IMR-90 (cell line): ENCODE measurements around the gene NNAT. TPM values are rescaled to one million over a fixed set of nuclear protein-coding genes. Genes with fewer than 3 reads are reported as not detected.

ENCODE experiments used
- ATAC-seq: fragments of 200-7000 bp; cut with Tn5 transposase; 2 replicates; pipeline ENCODE4 v1.9.1; 2020; ENCODE audit warnings: low read depth, mild to moderate bottlenecking, moderate library complexity
- BruUV-seq: library from RNA; stranded (reverse); fragments of 400-500 nt; replicated peaks from 2 replicates; lab custom pipeline; 2021; lab: Mats Ljungman, UMichigan
- CTCF ChIA-PET: fragments of 300-600 bp; formaldehyde crosslinking; extraction: SDS; loops from one replicate; lab custom pipeline; 2021; ENCODE audit warnings: antibody characterized with exemption; lab: Yijun Ruan, JAX
- POLR2A ChIA-PET: fragments of 300-600 bp; sonication (Branson Sonifier 250); formaldehyde crosslinking; loops from one replicate; lab custom pipeline; 2022; ENCODE audit warnings: antibody characterized with exemption; ENCODE audit not compliant: unreplicated experiment; lab: Charles Lee
- DNase-seq: peaks from one replicate; pipeline ENCODE4 v3.0.0; 2013
- H2AFZ ChIP-seq: replicated peaks from 2 replicates; pipeline ENCODE3; 2013; ENCODE audit warnings: low read length, mild to moderate bottlenecking; ENCODE audit not compliant: poor library complexity
- H2AK5ac ChIP-seq: 2 replicates; pipeline ENCODE4 v1.6.1; 2013; ENCODE audit warnings: low read depth, low read length, inconsistent platforms
- H2AK9ac ChIP-seq: replicated peaks from 2 replicates; pipeline ENCODE3; 2013; ENCODE audit warnings: mild to moderate bottlenecking, low read depth, low read length, moderate library complexity; ENCODE audit not compliant: poor library complexity
- H2BK120ac ChIP-seq: 2 replicates; pipeline ENCODE4 v1.6.1; 2013; ENCODE audit warnings: low read depth, low read length, inconsistent platforms
- H2BK15ac ChIP-seq: 3 replicates; pipeline ENCODE4 v1.6.1; 2013; ENCODE audit warnings: low read depth, low read length, inconsistent platforms
- H2BK20ac ChIP-seq: 2 replicates; pipeline ENCODE4 v1.6.1; 2013; ENCODE audit warnings: low read depth, mild to moderate bottlenecking, inconsistent platforms, low read length, moderate library complexity
- H2BK5ac ChIP-seq: 2 replicates; pipeline ENCODE4 v1.6.1; 2013; ENCODE audit warnings: mild to moderate bottlenecking, low read depth, low read length, inconsistent platforms; ENCODE audit not compliant: poor library complexity, severe bottlenecking
- H3K14ac ChIP-seq: replicated peaks from 2 replicates; pipeline ENCODE4 v1.6.1; 2013; ENCODE audit warnings: low read depth, low read length, inconsistent platforms
- H3K18ac ChIP-seq: 2 replicates; pipeline ENCODE4 v1.6.1; 2013; ENCODE audit warnings: low read depth, low read length, control low read depth
- H3K23ac ChIP-seq: 2 replicates; pipeline ENCODE4 v1.6.1; 2013; ENCODE audit warnings: low read depth, low read length, inconsistent platforms
- H3K27ac ChIP-seq: 2 replicates; pipeline ENCODE4 v1.5.1; 2013; ENCODE audit warnings: mild to moderate bottlenecking, control low read depth, low read length; ENCODE audit not compliant: insufficient read depth
- H3K27me3 ChIP-seq: 2 replicates; pipeline ENCODE4 v1.6.1; 2013; ENCODE audit warnings: low read length; ENCODE audit not compliant: control insufficient read depth, insufficient read depth
- H3K36me3 ChIP-seq: 2 replicates; pipeline ENCODE4 v1.6.1; 2013; ENCODE audit warnings: low read length, mixed read lengths; ENCODE audit not compliant: control insufficient read depth, insufficient read depth
- H3K4ac ChIP-seq: 2 replicates; pipeline ENCODE4 v1.6.1; 2013; ENCODE audit warnings: low read depth, low read length, inconsistent platforms
- H3K4me1 ChIP-seq: 2 replicates; pipeline ENCODE4 v1.6.1; 2013; ENCODE audit warnings: low read length, mixed read lengths; ENCODE audit not compliant: control insufficient read depth, insufficient read depth
- H3K4me2 ChIP-seq: 2 replicates; pipeline ENCODE4 v1.6.1; 2013; ENCODE audit warnings: low read depth, mild to moderate bottlenecking, control low read depth, low read length, moderate library complexity
- H3K4me3 ChIP-seq: 2 replicates; pipeline ENCODE4 v1.5.1; 2013; ENCODE audit warnings: low read depth, mild to moderate bottlenecking, control low read depth, low read length, moderate library complexity; ENCODE audit not compliant: insufficient read depth
- H3K56ac ChIP-seq: 2 replicates; pipeline ENCODE4 v1.6.1; 2013; ENCODE audit warnings: low read length, inconsistent platforms; ENCODE audit not compliant: insufficient read depth; ENCODE audit errors: extremely low read depth
- H3K79me1 ChIP-seq, 2 experiments: 2 replicates each; pipeline ENCODE4 v1.6.1; 2013; ENCODE audit warnings: low read length in 2 of 2, inconsistent platforms in 1 of 2, low read depth in 1 of 2
- H3K9ac ChIP-seq: 2 replicates; pipeline ENCODE4 v1.6.1; 2013; ENCODE audit warnings: low read depth, low read length, control low read depth
- H3K9me1 ChIP-seq: 2 replicates; pipeline ENCODE4 v1.6.1; 2013; ENCODE audit warnings: low read length, inconsistent platforms; ENCODE audit not compliant: insufficient read depth
- H3K9me3 ChIP-seq: 2 replicates; pipeline ENCODE4 v1.6.1; 2013; ENCODE audit warnings: low read length; ENCODE audit not compliant: control insufficient read depth, insufficient read depth
- H4K20me1 ChIP-seq: 2 replicates; pipeline ENCODE4 v1.6.1; 2013; ENCODE audit warnings: low read length, inconsistent platforms; ENCODE audit not compliant: insufficient read depth
- H4K5ac ChIP-seq: 2 replicates; pipeline ENCODE4 v1.6.1; 2013; ENCODE audit warnings: mild to moderate bottlenecking, low read depth, low read length, control low read depth
- H4K8ac ChIP-seq, 2 experiments: 2 replicates each; pipeline ENCODE4 v1.6.1; 2013; ENCODE audit warnings: low read depth in 2 of 2, low read length in 2 of 2, control low read depth in 1 of 2, inconsistent platforms in 1 of 2
- H4K91ac ChIP-seq: 2 replicates; pipeline ENCODE4 v1.6.1; 2013; ENCODE audit warnings: low read depth, low read length, inconsistent platforms; ENCODE audit not compliant: insufficient read depth
- BHLHE40 ChIP-seq: fragments of 150-350 bp; IDR thresholded peaks from 2 replicates; pipeline ENCODE4 v1.6.1; 2016; ENCODE audit warnings: mild to moderate bottlenecking, low read depth, low read length
- CEBPB ChIP-seq: IDR thresholded peaks from 2 replicates; pipeline ENCODE4 v1.6.1; 2012; ENCODE audit warnings: low read depth, low read length, improper control_type of control experiment
- CHD1 ChIP-seq: IDR thresholded peaks from 2 replicates; pipeline ENCODE4 v1.6.1; 2012; ENCODE audit warnings: low read depth, low read length, improper control_type of control experiment
- FOS ChIP-seq: fragments of 150-350 bp; IDR thresholded peaks from 2 replicates; pipeline ENCODE4 v1.6.1; 2016; ENCODE audit warnings: low read depth, low read length
- MAFK ChIP-seq: IDR thresholded peaks from 2 replicates; pipeline ENCODE4 v1.6.1; 2012; ENCODE audit warnings: low read depth, low read length, improper control_type of control experiment
- MAZ ChIP-seq: IDR thresholded peaks from 2 replicates; pipeline ENCODE4 v1.6.1; 2012; ENCODE audit warnings: low read depth, mild to moderate bottlenecking, low read length, improper control_type of control experiment, moderate library complexity, borderline replicate concordance
- MXI1 ChIP-seq: IDR thresholded peaks from 2 replicates; pipeline ENCODE4 v1.6.1; 2012; ENCODE audit warnings: low read depth, mild to moderate bottlenecking, low read length, moderate library complexity, borderline replicate concordance
- NFE2L2 ChIP-seq: fragments of 150-350 bp; IDR thresholded peaks from 2 replicates; pipeline ENCODE4 v1.6.1; 2016; ENCODE audit warnings: low read depth, mild to moderate bottlenecking, low read length
- POLR2A ChIP-seq: IDR thresholded peaks from 2 replicates; pipeline ENCODE4 v1.6.1; 2012; ENCODE audit warnings: mild to moderate bottlenecking, low read depth, low read length
- RAD21 ChIP-seq: IDR thresholded peaks from 2 replicates; pipeline ENCODE4 v1.6.1; 2012; ENCODE audit warnings: low read length, improper control_type of control experiment
- RCOR1 ChIP-seq: IDR thresholded peaks from 2 replicates; pipeline ENCODE4 v1.6.1; 2012; ENCODE audit warnings: mild to moderate bottlenecking, low read length, improper control_type of control experiment; ENCODE audit not compliant: insufficient replicate concordance
- RFX5 ChIP-seq: IDR thresholded peaks from 2 replicates; pipeline ENCODE4 v1.8.0; 2012; ENCODE audit warnings: low read depth, mild to moderate bottlenecking, low read length, moderate library complexity
- SMC3 ChIP-seq: fragments of 150-350 bp; IDR thresholded peaks from 2 replicates; pipeline ENCODE4 v1.6.1; 2016; ENCODE audit warnings: low read depth, mild to moderate bottlenecking, antibody characterized with exemption, low read length, moderate library complexity
- WGBS, 2 experiments: methylation state at CpG; one replicate each; pipeline versions ENCODE4 v1.1.5 to v1.1.7; 2013; ENCODE audit warnings: missing lambda C conversion rate in 2 of 2; ENCODE audit not compliant: insufficient read length in 1 of 2; ENCODE audit errors: extremely low coverage in 2 of 2; 5-methylcytosine and 5-hydroxymethylcytosine counted together
- dilution Hi-C: fragments of 300-500 bp; cut with HindIII; formaldehyde crosslinking; loops from one replicate; pipeline ENCODE4 v1.14.3; 2018; ENCODE audit warnings: low sequenced_read_pairs; ENCODE audit not compliant: unreplicated experiment
- in situ Hi-C: fragments of 300-500 bp; cut with MboI; formaldehyde crosslinking; loops from 3 replicates; pipeline ENCODE4 v1.14.3; 2019; ENCODE audit warnings: low sequenced_read_pairs, inconsistent platforms, mixed read lengths
- intact Hi-C: fragments of 100-400 bp; cut with micrococcal nuclease; formaldehyde crosslinking; loops from 2 replicates; pipeline ENCODE4 v1.10.0; 2022
- polyA plus RNA-seq, 3 experiments: library from polyadenylated mRNA; depleted of rRNA; stranded (reverse); fragments of >200 nt; gene quantifications; 2 replicates each; pipeline ENCODE4 v1.2.3, GENCODE V29; 2012; ENCODE audit warnings: low replicate concordance in 1 of 3
- total RNA-seq: library from RNA; depleted of rRNA; stranded (reverse); fragments of >200 nt; gene quantifications from 2 replicates; pipeline ENCODE4 v1.2.3, GENCODE V29; 2012
- TF ChIP-seq, protein P1 (sequence below): conservative IDR thresholded peaks from 2 replicates; pipeline ENCODE4 v1.5.1; 2012; ENCODE audit warnings: mild to moderate bottlenecking, low read depth, low read length, improper control_type of control experiment
- TF ChIP-seq, protein P2 (sequence below): fragments of 150-350 bp; IDR thresholded peaks from 2 replicates; pipeline ENCODE4 v1.6.1; 2016; ENCODE audit warnings: low read depth, mild to moderate bottlenecking, low read length, moderate library complexity, borderline replicate concordance
- TF ChIP-seq, protein P3 (sequence below): fragments of 150-350 bp; IDR thresholded peaks from 2 replicates; pipeline ENCODE4 v1.6.1; 2017; ENCODE audit warnings: mild to moderate bottlenecking, antibody characterized with exemption, low read length, low read depth

NNAT gene
- total and polyA plus RNA-seq, 2 of the 4 experiments (the other 2 are of a cell fraction), result 2.0 to 6.5 TPM

DNA sequence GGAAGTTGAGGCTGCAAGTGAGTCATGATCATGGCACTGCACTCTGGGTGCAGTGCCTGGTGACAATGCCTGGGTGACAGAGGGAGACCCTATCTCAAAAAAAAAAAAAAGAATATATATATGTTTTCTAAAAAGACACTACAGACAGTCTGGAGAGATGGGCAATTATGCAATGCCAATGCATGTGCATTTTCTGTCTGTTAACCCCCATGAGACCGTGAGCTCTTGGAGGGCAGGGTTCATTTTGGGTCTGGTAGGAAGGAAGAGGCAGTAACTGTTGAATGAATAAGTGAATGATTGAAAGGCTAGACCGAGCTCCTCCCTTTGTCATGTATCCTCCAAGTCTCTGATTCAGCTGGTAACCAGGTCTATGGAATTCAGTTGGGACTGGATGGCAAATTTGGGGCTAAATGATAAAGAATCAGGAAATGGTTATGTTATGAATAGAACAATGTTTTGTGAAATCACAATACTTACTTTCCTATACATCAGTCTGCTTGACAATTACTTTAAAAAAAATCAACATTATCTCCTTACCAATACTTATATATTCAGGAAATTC is 12.2 kb downstream of the NNAT start:
- Histone ChIP-seq H3K9me1 (no peaks in the 10 kb centered on the region), H3K4me3 (no peak overlapping the region), H2AK9ac (no peak overlapping the region), H3K4ac (no peak overlapping the region), H3K4me2 (no peak overlapping the region), H4K20me1 (no peaks in the 10 kb centered on the region), H2AK5ac (no peak overlapping the region), H3K9ac (no peak overlapping the region), H3K27ac (no peak overlapping the region), H3K9me3 (no peaks in the 10 kb centered on the region), H4K91ac (no peak overlapping the region), H3K14ac (no peak overlapping the region), H3K79me1 (peaks cover 0 to 7% of the 10 kb centered on the region in 2 experiments; a peak in 2 of 4 replicates), H3K4me1 (no peaks in the 10 kb centered on the region), H3K23ac (no peak overlapping the region), H2AFZ (no peak overlapping the region), H2BK120ac (no peak overlapping the region), H2BK5ac (no peak overlapping the region), H2BK20ac (no peak overlapping the region), H2BK15ac (no peak overlapping the region), H3K36me3 (no peaks in the 10 kb centered on the region), H4K8ac (no peak overlapping the region), H3K56ac (no peak overlapping the region), H3K27me3 (peaks cover 14% of the 10 kb centered on the region), H4K5ac (no peak overlapping the region), H3K18ac (no peak overlapping the region)
- in situ Hi-C loops, result loop anchor here (5.0 kb wide), 2 partner anchors 261 to 336 kb away; no protein-coding TSS in a partner anchor
- no peak for TF ChIP-seq MAZ
- no peak for TF ChIP-seq SMC3
- TF ChIP-seq, protein P1, sequence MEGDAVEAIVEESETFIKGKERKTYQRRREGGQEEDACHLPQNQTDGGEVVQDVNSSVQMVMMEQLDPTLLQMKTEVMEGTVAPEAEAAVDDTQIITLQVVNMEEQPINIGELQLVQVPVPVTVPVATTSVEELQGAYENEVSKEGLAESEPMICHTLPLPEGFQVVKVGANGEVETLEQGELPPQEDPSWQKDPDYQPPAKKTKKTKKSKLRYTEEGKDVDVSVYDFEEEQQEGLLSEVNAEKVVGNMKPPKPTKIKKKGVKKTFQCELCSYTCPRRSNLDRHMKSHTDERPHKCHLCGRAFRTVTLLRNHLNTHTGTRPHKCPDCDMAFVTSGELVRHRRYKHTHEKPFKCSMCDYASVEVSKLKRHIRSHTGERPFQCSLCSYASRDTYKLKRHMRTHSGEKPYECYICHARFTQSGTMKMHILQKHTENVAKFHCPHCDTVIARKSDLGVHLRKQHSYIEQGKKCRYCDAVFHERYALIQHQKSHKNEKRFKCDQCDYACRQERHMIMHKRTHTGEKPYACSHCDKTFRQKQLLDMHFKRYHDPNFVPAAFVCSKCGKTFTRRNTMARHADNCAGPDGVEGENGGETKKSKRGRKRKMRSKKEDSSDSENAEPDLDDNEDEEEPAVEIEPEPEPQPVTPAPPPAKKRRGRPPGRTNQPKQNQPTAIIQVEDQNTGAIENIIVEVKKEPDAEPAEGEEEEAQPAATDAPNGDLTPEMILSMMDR, result no peak
- TF ChIP-seq FOS, result no peak
- TF ChIP-seq RCOR1, result no peak
- TF ChIP-seq MXI1, result no peak
- no peak for TF ChIP-seq MAFK
- TF ChIP-seq BHLHE40, result no peak
- TF ChIP-seq, protein P2, sequence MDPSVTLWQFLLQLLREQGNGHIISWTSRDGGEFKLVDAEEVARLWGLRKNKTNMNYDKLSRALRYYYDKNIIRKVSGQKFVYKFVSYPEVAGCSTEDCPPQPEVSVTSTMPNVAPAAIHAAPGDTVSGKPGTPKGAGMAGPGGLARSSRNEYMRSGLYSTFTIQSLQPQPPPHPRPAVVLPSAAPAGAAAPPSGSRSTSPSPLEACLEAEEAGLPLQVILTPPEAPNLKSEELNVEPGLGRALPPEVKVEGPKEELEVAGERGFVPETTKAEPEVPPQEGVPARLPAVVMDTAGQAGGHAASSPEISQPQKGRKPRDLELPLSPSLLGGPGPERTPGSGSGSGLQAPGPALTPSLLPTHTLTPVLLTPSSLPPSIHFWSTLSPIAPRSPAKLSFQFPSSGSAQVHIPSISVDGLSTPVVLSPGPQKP, result no peak
- no peak for TF ChIP-seq CHD1
- TF ChIP-seq, protein P3, sequence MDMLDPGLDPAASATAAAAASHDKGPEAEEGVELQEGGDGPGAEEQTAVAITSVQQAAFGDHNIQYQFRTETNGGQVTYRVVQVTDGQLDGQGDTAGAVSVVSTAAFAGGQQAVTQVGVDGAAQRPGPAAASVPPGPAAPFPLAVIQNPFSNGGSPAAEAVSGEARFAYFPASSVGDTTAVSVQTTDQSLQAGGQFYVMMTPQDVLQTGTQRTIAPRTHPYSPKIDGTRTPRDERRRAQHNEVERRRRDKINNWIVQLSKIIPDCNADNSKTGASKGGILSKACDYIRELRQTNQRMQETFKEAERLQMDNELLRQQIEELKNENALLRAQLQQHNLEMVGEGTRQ, result no peak
- TF ChIP-seq POLR2A, result no peak
- TF ChIP-seq CEBPB, result no peak
- no peak for TF ChIP-seq RAD21
- no peak for TF ChIP-seq NFE2L2
- TF ChIP-seq RFX5, result no peak
- ChIA-PET POLR2A (interaction anchor here (0.6 kb wide), 1 partner anchor 265 kb away, joined by 7 read pairs; no protein-coding TSS in a partner anchor), CTCF (interaction anchor here (0.6 to 1.4 kb wide), 7 partner anchors 148 to 367 kb away, joined by 3 read pairs; no protein-coding TSS in a partner anchor)
- DNase-seq (no peak), ATAC-seq (no peak)
- intact Hi-C loops, result no loop called here
- dilution Hi-C loops, result no loop called here
- WGBS, 2 experiments, result 80% methylated on average over 1 of the region's 2 CpGs; no CpG with 5 or more reads in 1 of the 2 experiments
- no TSS peak for BruUV-seq
